Measurements from ENCODE around the gene ATP8B1.

DNA sequence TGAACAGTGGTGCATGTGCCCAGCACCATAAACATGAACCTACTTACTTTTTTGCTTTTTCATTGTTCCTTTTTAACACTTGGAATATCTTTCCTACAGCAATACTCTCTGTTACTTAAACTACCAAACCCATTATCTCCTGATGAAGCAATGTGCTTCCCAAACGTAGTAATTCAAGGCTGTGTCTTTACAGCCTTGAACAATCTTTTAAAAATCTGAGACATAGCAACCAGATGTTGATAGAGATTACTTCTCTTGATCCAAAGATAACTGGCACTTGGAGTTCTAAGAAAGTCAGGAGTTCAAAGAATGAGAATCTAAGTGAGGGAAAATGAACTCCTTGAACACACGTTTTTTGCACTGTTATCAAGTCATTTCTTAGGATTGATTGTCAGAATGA is 40.4 kb downstream of the ATP8B1 start:
- TF ChIP-seq, protein P1, sequence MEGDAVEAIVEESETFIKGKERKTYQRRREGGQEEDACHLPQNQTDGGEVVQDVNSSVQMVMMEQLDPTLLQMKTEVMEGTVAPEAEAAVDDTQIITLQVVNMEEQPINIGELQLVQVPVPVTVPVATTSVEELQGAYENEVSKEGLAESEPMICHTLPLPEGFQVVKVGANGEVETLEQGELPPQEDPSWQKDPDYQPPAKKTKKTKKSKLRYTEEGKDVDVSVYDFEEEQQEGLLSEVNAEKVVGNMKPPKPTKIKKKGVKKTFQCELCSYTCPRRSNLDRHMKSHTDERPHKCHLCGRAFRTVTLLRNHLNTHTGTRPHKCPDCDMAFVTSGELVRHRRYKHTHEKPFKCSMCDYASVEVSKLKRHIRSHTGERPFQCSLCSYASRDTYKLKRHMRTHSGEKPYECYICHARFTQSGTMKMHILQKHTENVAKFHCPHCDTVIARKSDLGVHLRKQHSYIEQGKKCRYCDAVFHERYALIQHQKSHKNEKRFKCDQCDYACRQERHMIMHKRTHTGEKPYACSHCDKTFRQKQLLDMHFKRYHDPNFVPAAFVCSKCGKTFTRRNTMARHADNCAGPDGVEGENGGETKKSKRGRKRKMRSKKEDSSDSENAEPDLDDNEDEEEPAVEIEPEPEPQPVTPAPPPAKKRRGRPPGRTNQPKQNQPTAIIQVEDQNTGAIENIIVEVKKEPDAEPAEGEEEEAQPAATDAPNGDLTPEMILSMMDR (IDR thresholded peaks at IDR 0.05 in 4 of 5, conservative IDR thresholded peaks at IDR 0.05 in 1 of 5), result no peak
- no peak for TF ChIP-seq POLR2A (IDR thresholded peaks at IDR 0.05)

All from gastrocnemius medialis (tissue), 4 donors.